Calu3 (cell line): ENCODE data around the gene LPCAT4. TPM values are rescaled to one million over a fixed set of nuclear protein-coding genes. Genes with fewer than 3 reads are reported as not detected.

Source experiments
- BruUV-seq: library from RNA; stranded (reverse); fragments of 400-500 nt; replicated peaks from 2 replicates; lab custom pipeline; 2021; lab: Mats Ljungman, UMichigan
- CTCF ChIA-PET: fragments of 300-600 bp; sonication (Branson Sonifier 250); formaldehyde crosslinking; loops from one replicate; lab custom pipeline; 2022; ENCODE audit warnings: antibody characterized with exemption; lab: Charles Lee
- DNase-seq: peaks from one replicate; pipeline ENCODE4 v3.0.0; 2022
- H3K27ac Mint-ChIP-seq: one replicate; pipeline ENCODE4 v1.8.0; 2022; ENCODE audit warnings: mixed read lengths; ENCODE audit not compliant: unreplicated experiment
- H3K27me3 Mint-ChIP-seq: one replicate; pipeline ENCODE4 v1.8.0; 2022; ENCODE audit warnings: mixed read lengths; ENCODE audit not compliant: unreplicated experiment
- H3K36me3 Mint-ChIP-seq: one replicate; pipeline ENCODE4 v1.8.0; 2022; ENCODE audit warnings: mild to moderate bottlenecking, moderate library complexity, mixed read lengths; ENCODE audit not compliant: insufficient read depth, unreplicated experiment
- H3K4me1 Mint-ChIP-seq: one replicate; pipeline ENCODE4 v1.8.0; 2022; ENCODE audit warnings: mild to moderate bottlenecking, low read depth, mixed read lengths; ENCODE audit not compliant: unreplicated experiment
- H3K4me3 Mint-ChIP-seq: one replicate; pipeline ENCODE4 v1.8.0; 2022; ENCODE audit warnings: mild to moderate bottlenecking, low read depth, moderate library complexity, mixed read lengths; ENCODE audit not compliant: unreplicated experiment
- H3K9me3 Mint-ChIP-seq: one replicate; pipeline ENCODE4 v1.8.0; 2022; ENCODE audit warnings: low read depth, mixed read lengths; ENCODE audit not compliant: unreplicated experiment
- CTCF ChIP-seq: fragments of 200-600 bp; IDR thresholded peaks from one replicate; pipeline ENCODE4 v1.8.0; 2022; ENCODE audit warnings: antibody characterized with exemption; ENCODE audit not compliant: unreplicated experiment
- intact Hi-C: fragments of 100-400 bp; cut with micrococcal nuclease; formaldehyde crosslinking; loops from one replicate; pipeline ENCODE4 v1.10.0; 2022; ENCODE audit not compliant: unreplicated experiment
- total RNA-seq: library from RNA; stranded (reverse); gene quantifications from 2 replicates; pipeline ENCODE4 v1.2.3, GENCODE V29; 2022

The LPCAT4 gene
- total RNA-seq, 1 experiment from 2014 or later = 28.9 TPM

DNA sequence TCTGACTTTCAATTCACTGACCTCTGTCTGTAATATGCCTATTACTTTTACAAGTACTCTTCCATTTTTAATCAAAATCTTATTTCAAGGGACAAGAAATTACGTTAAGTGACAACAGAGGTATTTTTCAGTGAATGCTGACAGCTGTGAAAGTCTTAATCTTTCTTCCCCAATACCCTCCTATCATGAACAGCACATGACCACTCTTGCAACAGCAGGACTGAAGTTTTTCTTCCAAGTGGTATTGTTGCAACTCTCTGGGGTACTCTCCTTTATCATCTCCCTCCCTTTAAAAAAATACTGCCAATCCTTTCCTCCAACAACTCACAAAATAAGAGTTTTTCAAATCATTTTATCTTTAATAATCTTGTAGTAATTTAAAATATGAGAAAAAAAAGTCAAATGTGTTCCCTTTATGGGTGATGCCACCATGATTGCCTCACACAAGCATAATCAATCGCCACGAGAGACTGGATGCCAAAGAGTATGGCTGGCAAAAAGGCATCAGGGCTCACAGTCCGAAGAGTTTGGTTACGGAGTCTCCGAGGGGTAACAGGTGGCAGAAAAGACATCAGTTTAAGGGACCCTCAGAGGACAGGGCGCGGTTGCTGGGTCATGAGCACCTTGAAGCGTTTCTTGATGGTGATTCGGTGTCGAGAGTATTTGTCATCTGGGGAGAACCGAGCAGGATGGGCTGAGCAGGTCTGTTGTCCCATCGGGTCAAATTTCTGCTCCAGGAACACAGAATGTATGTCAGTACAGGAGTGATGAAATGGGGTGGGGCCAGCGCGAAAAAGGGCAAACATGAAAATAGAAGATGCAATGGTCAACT, 25.4 kb downstream of the LPCAT4 start:
- Mint-ChIP-seq H3K4me3 (no peak overlapping the region), H3K4me1 (no peaks in the 10 kb centered on the region), H3K27me3 (no peaks in the 10 kb centered on the region), H3K9me3 (no peaks in the 10 kb centered on the region), H3K27ac (no peak overlapping the region), H3K36me3 (peaks cover 17% of the 10 kb centered on the region)
- CTCF ChIA-PET = no interaction called here
- TSS peak; percentile 67 for BruUV-seq
- intact Hi-C loops = loop anchor here (2.0 kb wide), 1 partner anchor 27 kb away; no protein-coding TSS in a partner anchor
- no peak for DNase-seq
- TF ChIP-seq CTCF = no peak

GRCh38 chr15:34339946-34340345, 27.1 kb downstream of the LPCAT4 start:
- H3K4me3 Mint-ChIP-seq = no peak overlapping the region
- no peaks in the 10 kb centered on the region for H3K9me3 Mint-ChIP-seq
- BruUV-seq = no TSS peak
- no peak for DNase-seq
- no peak for TF ChIP-seq CTCF
- intact Hi-C loops = loop anchor here (10.0 kb wide), 1 partner anchor 115 kb away; the partner anchor contains the start of gene EMC4
- H3K27ac Mint-ChIP-seq = no peak overlapping the region
- CTCF ChIA-PET = no interaction called here
- peaks cover 7% of the 10 kb centered on the region for H3K4me1 Mint-ChIP-seq
- no peaks in the 10 kb centered on the region for H3K27me3 Mint-ChIP-seq
- H3K36me3 Mint-ChIP-seq = peaks cover 17% of the 10 kb centered on the region

GRCh38 chr15:34338347-34338746, 28.6 kb downstream of the LPCAT4 start:
- BruUV-seq = no TSS peak
- H3K27ac Mint-ChIP-seq = no peak overlapping the region
- no peak for TF ChIP-seq CTCF
- no peak for DNase-seq
- intact Hi-C loops = loop anchor here (10.0 kb wide), 1 partner anchor 114 kb away; the partner anchor contains the start of gene EMC4
- H3K4me1 Mint-ChIP-seq = peaks cover 7% of the 10 kb centered on the region
- CTCF ChIA-PET = interaction anchor here (1.4 kb wide), 1 partner anchor 30 kb away, joined by 3 read pairs; no protein-coding TSS in a partner anchor
- no peaks in the 10 kb centered on the region for H3K27me3 Mint-ChIP-seq
- H3K4me3 Mint-ChIP-seq = peak overlapping the region; percentile 71
- H3K9me3 Mint-ChIP-seq = no peaks in the 10 kb centered on the region
- peaks cover 17% of the 10 kb centered on the region for H3K36me3 Mint-ChIP-seq

GRCh38 chr15:34337557-34338306, 29.3 kb downstream of the LPCAT4 start, which contains the start of gene SLC12A6:
SLC12A6 (minus strand) TSS chr15:34337781; CDS start chr15:34336680, 1,101 bp downstream.
- Mint-ChIP-seq H3K4me1 (peaks cover 7% of the 10 kb centered on the region), H3K36me3 (peaks cover 17% of the 10 kb centered on the region), H3K27ac (peak within 1 kb of the TSS; percentile 30), H3K9me3 (no peaks in the 10 kb centered on the region), H3K27me3 (no peaks in the 10 kb centered on the region), H3K4me3 (peak within 1 kb of the TSS; percentile 71)
- DNase-seq = peak; percentile 80
- CTCF ChIA-PET = interaction anchor here (0.5 to 1.4 kb wide), 2 partner anchors 30 to 252 kb away, joined by 3 to 14 read pairs; no protein-coding TSS in a partner anchor
- no peak for TF ChIP-seq CTCF
- intact Hi-C loops = loop anchor here (10.0 kb wide), 1 partner anchor 113 kb away; the partner anchor contains the start of gene EMC4
- BruUV-seq = no TSS peak
